H9 (cell line): Measurements from ENCODE around the gene TEX11. TPM values are rescaled to one million over a fixed set of nuclear protein-coding genes. Genes with fewer than 3 reads are reported as not detected.

Experiments
- DNase-seq: peaks from one replicate; pipeline ENCODE4 v3.0.0-alpha.2; 2017
- H2AFZ ChIP-seq: one replicate; pipeline ENCODE4 v1.6.1; 2013; ENCODE audit warnings: mild to moderate bottlenecking, low read length, control low read depth, moderate library complexity
- H2AK5ac ChIP-seq: 2 replicates; pipeline ENCODE4 v1.6.1; 2013; ENCODE audit warnings: low read length, control low read depth, mixed read lengths; ENCODE audit not compliant: insufficient read length
- H2BK120ac ChIP-seq: one replicate; pipeline ENCODE4 v1.6.1; 2013; ENCODE audit warnings: low read depth, mild to moderate bottlenecking, low read length, control low read depth, inconsistent platforms; ENCODE audit not compliant: poor library complexity, severe bottlenecking
- H2BK12ac ChIP-seq: 2 replicates; pipeline ENCODE4 v1.6.1; 2013; ENCODE audit warnings: low read length, control low read depth, mixed read lengths, low read depth; ENCODE audit not compliant: insufficient read length
- H2BK15ac ChIP-seq: 2 replicates; pipeline ENCODE4 v1.6.1; 2013; ENCODE audit warnings: low read depth, low read length, control low read depth
- H2BK20ac ChIP-seq: one replicate; pipeline ENCODE4 v1.6.1; 2013; ENCODE audit warnings: low read depth, mild to moderate bottlenecking, low read length, control low read depth, inconsistent platforms; ENCODE audit not compliant: poor library complexity, severe bottlenecking
- H2BK5ac ChIP-seq: 2 replicates; pipeline ENCODE4 v1.6.1; 2013; ENCODE audit warnings: low read length, control low read depth, mixed read lengths; ENCODE audit not compliant: insufficient read length
- H3K14ac ChIP-seq: 2 replicates; pipeline ENCODE4 v1.6.1; 2013; ENCODE audit warnings: low read length, control low read depth; ENCODE audit not compliant: insufficient read depth
- H3K18ac ChIP-seq: 2 replicates; pipeline ENCODE4 v1.6.1; 2013; ENCODE audit warnings: low read depth, mild to moderate bottlenecking, mixed read lengths, low read length, control low read depth; ENCODE audit not compliant: insufficient read length
- H3K23ac ChIP-seq: 2 replicates; pipeline ENCODE4 v1.6.1; 2013; ENCODE audit warnings: low read length, control low read depth, mixed read lengths, low read depth; ENCODE audit not compliant: insufficient read length
- H3K23me2 ChIP-seq: 2 replicates; pipeline ENCODE4 v1.6.1; 2013; ENCODE audit warnings: low read depth, mild to moderate bottlenecking, mixed read lengths, low read length, control low read depth; ENCODE audit not compliant: insufficient read length, poor library complexity, severe bottlenecking
- H3K27ac ChIP-seq: 2 replicates; pipeline ENCODE4 v1.5.1; 2013; ENCODE audit warnings: low read length, control low read depth, mixed read lengths, low read depth; ENCODE audit not compliant: insufficient read length
- H3K27me3 ChIP-seq: 2 replicates; pipeline ENCODE4 v1.6.1; 2013; ENCODE audit warnings: low read length, control low read depth, inconsistent platforms; ENCODE audit not compliant: insufficient read depth
- H3K4ac ChIP-seq: 2 replicates; pipeline ENCODE4 v1.6.1; 2013; ENCODE audit warnings: low read depth, mild to moderate bottlenecking, control low read depth, inconsistent platforms, low read length, moderate library complexity
- H3K4me1 ChIP-seq: 2 replicates; pipeline ENCODE4 v1.6.1; 2013; ENCODE audit warnings: low read length, control low read depth, inconsistent platforms; ENCODE audit not compliant: insufficient read depth
- H3K4me2 ChIP-seq: 2 replicates; pipeline ENCODE4 v1.6.1; 2013; ENCODE audit warnings: low read length, control low read depth, mixed read lengths; ENCODE audit not compliant: insufficient read length, insufficient read depth
- H3K56ac ChIP-seq: 2 replicates; pipeline ENCODE4 v1.6.1; 2013; ENCODE audit warnings: low read depth, mild to moderate bottlenecking, mixed read lengths, low read length, control low read depth; ENCODE audit not compliant: insufficient read length
- H3K79me1 ChIP-seq: 2 replicates; pipeline ENCODE4 v1.6.1; 2013; ENCODE audit warnings: low read depth, mild to moderate bottlenecking, moderate library complexity, low read length, control low read depth, inconsistent platforms; ENCODE audit not compliant: insufficient read depth, poor library complexity, severe bottlenecking
- H3K79me2 ChIP-seq: 2 replicates; pipeline ENCODE4 v1.6.1; 2013; ENCODE audit warnings: low read length, control low read depth, inconsistent platforms; ENCODE audit not compliant: insufficient read depth
- H3K9ac ChIP-seq: 2 replicates; pipeline ENCODE4 v1.6.1; 2013; ENCODE audit warnings: low read length, control low read depth, mixed read lengths; ENCODE audit not compliant: insufficient read length; ENCODE audit errors: extremely low read depth
- H3K9me3 ChIP-seq: one replicate; pipeline ENCODE4 v1.6.1; 2013; ENCODE audit warnings: low read depth, low read length, inconsistent platforms; ENCODE audit not compliant: control insufficient read depth
- H3T11ph ChIP-seq: one replicate; pipeline ENCODE4 v1.6.1; 2013; ENCODE audit warnings: mild to moderate bottlenecking, low read length, control low read depth, inconsistent platforms
- H4K20me1 ChIP-seq: one replicate; pipeline ENCODE4 v1.6.1; 2013; ENCODE audit not compliant: control insufficient read depth, insufficient read length, insufficient read depth
- H4K5ac ChIP-seq: 2 replicates; pipeline ENCODE4 v1.6.1; 2013; ENCODE audit warnings: low read depth, mild to moderate bottlenecking, mixed read lengths, low read length, control low read depth; ENCODE audit not compliant: insufficient read length
- H4K8ac ChIP-seq: replicated peaks from 2 replicates; pipeline ENCODE4 v1.6.1; 2013; ENCODE audit warnings: low read length, control low read depth, mixed read lengths, low read depth; ENCODE audit not compliant: insufficient read length
- H4K91ac ChIP-seq: 2 replicates; pipeline ENCODE4 v1.6.1; 2013; ENCODE audit warnings: low read depth, mild to moderate bottlenecking, moderate library complexity, mixed read lengths, low read length, control low read depth; ENCODE audit not compliant: insufficient read length
- H3K27ac Mint-ChIP-seq, 3 experiments: 2 replicates in 2 of 3; 3 replicates in 1 of 3; pipeline ENCODE4 v1.8.0; 2020 to 2021; ENCODE audit warnings: mixed read lengths in 3 of 3, mild to moderate bottlenecking in 1 of 3, moderate library complexity in 1 of 3
- H3K27me3 Mint-ChIP-seq: 2 replicates; pipeline ENCODE4 v1.8.0; 2021; ENCODE audit warnings: low read depth, mild to moderate bottlenecking, moderate library complexity, mixed read lengths
- H3K36me3 Mint-ChIP-seq, 3 experiments: 2 replicates in 2 of 3; 3 replicates in 1 of 3; pipeline ENCODE4 v1.8.0; 2020 to 2021; ENCODE audit warnings: low read depth in 3 of 3, mixed read lengths in 3 of 3; ENCODE audit not compliant: insufficient read depth in 1 of 3
- H3K4me1 Mint-ChIP-seq, 2 experiments: 2 replicates each; pipeline ENCODE4 v1.8.0; 2020; ENCODE audit warnings: mixed read lengths in 2 of 2
- H3K4me3 Mint-ChIP-seq, 2 experiments: 2 replicates in 1 of 2; 3 replicates in 1 of 2; pipeline ENCODE4 v1.8.0; 2020 to 2021; ENCODE audit warnings: mild to moderate bottlenecking in 2 of 2, mixed read lengths in 2 of 2, moderate library complexity in 1 of 2
- H3K9me3 Mint-ChIP-seq, 2 experiments: 2 replicates in 1 of 2; 3 replicates in 1 of 2; pipeline ENCODE4 v1.8.0; 2020; ENCODE audit warnings: mild to moderate bottlenecking in 2 of 2, mixed read lengths in 2 of 2, moderate library complexity in 1 of 2
- WGBS: extraction: QIAGEN DNeasy Blood & Tissue Kit; methylation state at CpG from one replicate; pipeline ENCODE4 v1.1.7; 2013; ENCODE audit warnings: missing lambda C conversion rate, low lambda C conversion rate, mixed read lengths; ENCODE audit not compliant: insufficient read length; ENCODE audit errors: extremely low coverage; 5-methylcytosine and 5-hydroxymethylcytosine counted together
- total RNA-seq: library from RNA; stranded (reverse); gene quantifications from 2 replicates; pipeline ENCODE4 v1.2.1, GENCODE V29; 2021
- TF ChIP-seq, protein P1 (sequence below): fragments of 200-600 bp; sonication (generic); conservative IDR thresholded peaks from 3 replicates; pipeline ENCODE4 v1.8.0; 2021; ENCODE audit warnings: antibody characterized with exemption, mild to moderate bottlenecking

The TEX11 gene
- total RNA-seq, 1 experiment from 2014 or later, result 0.22 TPM

DNA sequence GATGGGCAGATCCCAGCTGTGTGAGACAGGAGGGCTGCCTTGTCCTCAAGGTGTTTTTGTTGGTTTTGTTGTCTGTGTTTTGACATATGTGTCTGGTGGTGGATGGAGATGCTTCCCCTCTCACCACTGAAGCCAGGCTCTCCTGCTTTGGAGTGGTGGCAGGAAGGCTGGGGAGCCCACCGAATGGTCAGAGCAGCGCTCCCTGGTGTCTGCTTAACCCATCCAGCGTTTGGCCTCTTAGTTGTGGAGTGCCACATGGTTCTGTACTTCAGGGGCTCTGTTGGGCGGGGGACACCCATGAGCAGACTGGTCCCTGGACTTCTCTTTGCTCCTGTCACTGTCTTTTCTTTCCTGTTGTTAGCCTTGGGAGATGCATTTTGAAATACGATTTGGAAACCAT, 412.0 kb downstream of the TEX11 start:
- Histone ChIP-seq H3K27ac (no peak overlapping the region), H4K8ac (no peak overlapping the region), H2AK5ac (no peak overlapping the region), H2AFZ (no peak overlapping the region), H2BK20ac (no peak overlapping the region), H4K91ac (no peak overlapping the region), H4K5ac (no peak overlapping the region), H3K4ac (no peak overlapping the region), H3K79me2 (no peaks in the 10 kb centered on the region), H2BK120ac (no peak overlapping the region), H3K18ac (no peak overlapping the region), H3K23ac (no peak overlapping the region), H4K20me1 (no peaks in the 10 kb centered on the region), H3K4me2 (no peak overlapping the region), H3K79me1 (no peaks in the 10 kb centered on the region), H2BK5ac (no peak overlapping the region), H3K14ac (no peak overlapping the region), H3T11ph (no peak overlapping the region), H3K27me3 (no peaks in the 10 kb centered on the region), H3K9ac (no peak overlapping the region), H2BK15ac (no peak overlapping the region), H3K4me1 (no peaks in the 10 kb centered on the region), H3K23me2 (no peaks in the 10 kb centered on the region), H3K9me3 (peaks cover 52% of the 10 kb centered on the region), H2BK12ac (no peak overlapping the region), H3K56ac (no peak overlapping the region)
- TF ChIP-seq, protein P1, sequence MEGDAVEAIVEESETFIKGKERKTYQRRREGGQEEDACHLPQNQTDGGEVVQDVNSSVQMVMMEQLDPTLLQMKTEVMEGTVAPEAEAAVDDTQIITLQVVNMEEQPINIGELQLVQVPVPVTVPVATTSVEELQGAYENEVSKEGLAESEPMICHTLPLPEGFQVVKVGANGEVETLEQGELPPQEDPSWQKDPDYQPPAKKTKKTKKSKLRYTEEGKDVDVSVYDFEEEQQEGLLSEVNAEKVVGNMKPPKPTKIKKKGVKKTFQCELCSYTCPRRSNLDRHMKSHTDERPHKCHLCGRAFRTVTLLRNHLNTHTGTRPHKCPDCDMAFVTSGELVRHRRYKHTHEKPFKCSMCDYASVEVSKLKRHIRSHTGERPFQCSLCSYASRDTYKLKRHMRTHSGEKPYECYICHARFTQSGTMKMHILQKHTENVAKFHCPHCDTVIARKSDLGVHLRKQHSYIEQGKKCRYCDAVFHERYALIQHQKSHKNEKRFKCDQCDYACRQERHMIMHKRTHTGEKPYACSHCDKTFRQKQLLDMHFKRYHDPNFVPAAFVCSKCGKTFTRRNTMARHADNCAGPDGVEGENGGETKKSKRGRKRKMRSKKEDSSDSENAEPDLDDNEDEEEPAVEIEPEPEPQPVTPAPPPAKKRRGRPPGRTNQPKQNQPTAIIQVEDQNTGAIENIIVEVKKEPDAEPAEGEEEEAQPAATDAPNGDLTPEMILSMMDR, result peak; percentile 23; the same call in 1 of the 3 replicates
- H3K27me3 Mint-ChIP-seq, result no peaks in the 10 kb centered on the region
- H3K36me3 Mint-ChIP-seq, result peaks cover 66 to 96% (median 90%) of the 10 kb centered on the region in 3 experiments
- peaks cover 75 to 80% of the 10 kb centered on the region in 2 experiments for H3K9me3 Mint-ChIP-seq
- DNase-seq, result no peak
- no peak overlapping the region for H3K4me3 Mint-ChIP-seq
- no peak overlapping the region; a peak in 1 of 7 replicates for H3K27ac Mint-ChIP-seq
- WGBS, result no CpG with 5 or more reads among the region's 5 CpGs
- H3K4me1 Mint-ChIP-seq, result no peaks in the 10 kb centered on the region
